ENCODE measurements around the gene CREBBP.

The CREBBP gene

GRCh38 chr16:3754772-3755171 lies 125.7 kb downstream of the CREBBP start:
- Histone ChIP-seq H3K4me1 (no peaks in the 10 kb centered on the region), H3K27me3 (ENCODE audit: control insufficient read depth, insufficient read depth, low read length) (no peaks in the 10 kb centered on the region), H3K79me2 (peaks cover 35% of the 10 kb centered on the region), H3K9me3 (ENCODE audit: control insufficient read depth, low read length) (no peaks in the 10 kb centered on the region), H3K4me3 (ENCODE audit: low read depth, low read length) (no peak overlapping the region), H3K27ac (no peak overlapping the region), H3K4me2 (ENCODE audit: low read length) (no peak overlapping the region), H3K36me3 (ENCODE audit: control insufficient read depth, insufficient read depth, low read length) (no peaks in the 10 kb centered on the region), H2AFZ (no peak overlapping the region), H3K9ac (no peak overlapping the region)
- no peak for TF ChIP-seq CTCF (IDR thresholded peaks at IDR 0.05)

- Histone ChIP-seq H3K4me2 (ENCODE audit: low read length) (no peak overlapping the region), H3K9me3 (ENCODE audit: control insufficient read depth, low read length) (no peaks in the 10 kb centered on the region), H3K4me3 (ENCODE audit: low read depth, low read length) (no peak overlapping the region), H3K4me1 (no peaks in the 10 kb centered on the region), H3K79me2 (peaks cover 36% of the 10 kb centered on the region), H3K27me3 (ENCODE audit: control insufficient read depth, insufficient read depth, low read length) (no peaks in the 10 kb centered on the region), H3K27ac (no peak overlapping the region), H3K36me3 (ENCODE audit: control insufficient read depth, insufficient read depth, low read length) (no peaks in the 10 kb centered on the region), H2AFZ (no peak overlapping the region), H3K9ac (no peak overlapping the region)
- no peak for TF ChIP-seq CTCF (IDR thresholded peaks at IDR 0.05)
These were observed 126.3 kb downstream of the CREBBP start for GRCh38 chr16:3754081-3754703.

- Histone ChIP-seq H3K9me3 (ENCODE audit: control insufficient read depth, low read length) (no peaks in the 10 kb centered on the region), H3K36me3 (ENCODE audit: control insufficient read depth, insufficient read depth, low read length) (no peaks in the 10 kb centered on the region), H3K27ac (no peak overlapping the region), H3K4me2 (ENCODE audit: low read length) (no peak overlapping the region), H2AFZ (no peak overlapping the region), H3K27me3 (ENCODE audit: control insufficient read depth, insufficient read depth, low read length) (no peaks in the 10 kb centered on the region), H3K4me1 (no peaks in the 10 kb centered on the region), H3K79me2 (peaks cover 41% of the 10 kb centered on the region), H3K9ac (no peak overlapping the region), H3K4me3 (ENCODE audit: low read depth, low read length) (no peak overlapping the region)
- no peak for TF ChIP-seq CTCF (IDR thresholded peaks at IDR 0.05)
These were observed 127.5 kb downstream of the CREBBP start for GRCh38 chr16:3752984-3753383.

GRCh38 chr16:3751878-3752277 lies 128.6 kb downstream of the CREBBP start:
- no peak for TF ChIP-seq CTCF (IDR thresholded peaks at IDR 0.05)
- no peaks in the 10 kb centered on the region for H3K36me3 ChIP-seq (ENCODE audit: control insufficient read depth, insufficient read depth, low read length)
- no peak overlapping the region for H2AFZ ChIP-seq
- H3K9ac ChIP-seq = no peak overlapping the region
- no peak overlapping the region for H3K27ac ChIP-seq
- no peak overlapping the region for H3K4me2 ChIP-seq (ENCODE audit: low read length)
- no peaks in the 10 kb centered on the region for H3K4me1 ChIP-seq
- H3K79me2 ChIP-seq = peaks cover 37% of the 10 kb centered on the region
- H3K4me3 ChIP-seq (ENCODE audit: low read depth, low read length) = no peak overlapping the region
- H3K27me3 ChIP-seq (ENCODE audit: control insufficient read depth, insufficient read depth, low read length) = no peaks in the 10 kb centered on the region
- no peaks in the 10 kb centered on the region for H3K9me3 ChIP-seq (ENCODE audit: control insufficient read depth, low read length)

- H3K4me1 ChIP-seq = no peaks in the 10 kb centered on the region
- H3K9ac ChIP-seq = no peak overlapping the region
- no peak overlapping the region for H3K4me2 ChIP-seq (ENCODE audit: low read length)
- no peaks in the 10 kb centered on the region for H3K27me3 ChIP-seq (ENCODE audit: control insufficient read depth, insufficient read depth, low read length)
- no peak for TF ChIP-seq CTCF (IDR thresholded peaks at IDR 0.05)
- H3K27ac ChIP-seq = no peak overlapping the region
- H3K36me3 ChIP-seq (ENCODE audit: control insufficient read depth, insufficient read depth, low read length) = no peaks in the 10 kb centered on the region
- H3K9me3 ChIP-seq (ENCODE audit: control insufficient read depth, low read length) = no peaks in the 10 kb centered on the region
- H3K4me3 ChIP-seq (ENCODE audit: low read depth, low read length) = no peak overlapping the region
- peaks cover 18% of the 10 kb centered on the region for H3K79me2 ChIP-seq
- H2AFZ ChIP-seq = no peak overlapping the region
These were observed 132.2 kb downstream of the CREBBP start for GRCh38 chr16:3748307-3748706.
